T-helper 2 cell (primary cell): ENCODE results near the gene ROCK2.

Experiments used
- DNase-seq, 5 experiments: peaks; one replicate each; pipeline versions ENCODE4 v3.0.0 to v3.0.0-alpha.2; 2012 to 2022

The ROCK2 gene

DNA sequence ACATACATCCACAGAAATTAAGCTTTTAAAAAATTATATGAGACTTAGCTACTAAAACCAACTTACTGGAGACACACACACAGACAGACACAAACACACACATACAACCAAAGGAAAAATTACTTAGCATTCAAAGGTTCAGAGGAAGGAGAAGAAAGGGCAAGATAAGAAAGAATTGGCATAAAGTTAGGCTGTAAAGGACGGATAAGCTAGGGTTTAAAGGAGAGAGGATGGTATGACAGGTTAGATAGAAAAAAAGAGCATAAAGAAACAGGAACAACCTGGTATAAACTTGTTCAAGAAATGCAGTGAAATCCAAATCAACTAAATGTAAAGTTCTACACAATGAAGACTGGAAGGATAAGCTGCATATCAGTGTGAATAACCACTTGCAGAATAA is 115.7 kb downstream of the ROCK2 start:
- DNase-seq, result no peak

DNA sequence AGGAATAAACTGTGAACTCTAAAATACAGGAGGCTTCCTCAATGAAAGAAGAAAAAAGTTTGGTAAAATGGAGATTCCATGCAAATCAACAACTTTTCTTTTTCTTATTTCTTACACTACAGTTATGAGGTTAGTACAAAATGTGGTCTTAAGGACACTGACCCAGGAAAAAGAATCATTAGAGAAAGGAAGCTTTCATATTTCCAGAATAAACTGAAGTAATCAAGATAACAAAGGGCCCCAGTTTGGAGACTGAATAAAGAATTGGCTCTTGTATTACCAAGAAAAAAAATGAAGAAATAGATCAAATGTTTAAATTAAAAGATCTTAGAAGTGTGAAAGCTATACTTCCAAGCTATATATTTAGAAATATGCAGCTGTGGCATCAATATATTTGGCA is 116.8 kb downstream of the ROCK2 start:
- no peak for DNase-seq

DNA sequence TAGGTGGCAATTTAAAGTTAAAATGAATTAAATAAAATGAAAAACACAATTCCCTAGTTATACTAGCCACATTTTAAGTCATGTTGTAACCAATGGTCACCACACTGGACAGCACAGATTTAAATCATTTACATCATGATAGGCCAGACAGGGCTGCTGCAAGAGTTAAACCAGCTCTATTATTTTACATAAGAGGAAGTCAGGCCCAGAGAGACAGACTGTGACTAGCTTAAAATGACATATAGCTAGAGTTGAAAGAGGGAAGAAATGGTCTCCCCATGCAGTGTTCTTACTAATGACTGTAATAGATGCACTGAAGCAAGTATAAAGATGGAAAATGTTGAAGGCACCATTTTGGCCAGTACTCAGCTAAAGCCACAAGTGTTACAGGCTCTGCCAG is 119.5 kb downstream of the ROCK2 start:
- no peak for DNase-seq

DNA sequence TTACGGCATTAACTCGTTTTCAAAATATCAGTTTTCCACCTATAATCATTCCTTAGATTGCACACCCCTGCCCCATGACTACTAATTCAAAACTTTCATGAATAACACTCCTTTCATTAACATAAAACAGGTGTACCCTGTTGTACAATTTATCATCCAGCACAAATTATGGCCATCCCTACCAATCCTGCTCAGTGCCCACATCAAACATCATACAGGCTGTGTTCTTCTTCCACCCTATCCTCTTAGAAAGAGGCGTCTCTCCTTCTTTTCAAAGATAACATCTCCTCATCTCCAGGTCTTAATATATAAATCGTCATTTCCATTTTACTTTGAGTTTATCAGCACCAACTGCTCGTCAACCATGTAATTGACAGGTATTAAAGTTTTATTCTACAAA is 121.6 kb downstream of the ROCK2 start:
- no peak for DNase-seq

DNA sequence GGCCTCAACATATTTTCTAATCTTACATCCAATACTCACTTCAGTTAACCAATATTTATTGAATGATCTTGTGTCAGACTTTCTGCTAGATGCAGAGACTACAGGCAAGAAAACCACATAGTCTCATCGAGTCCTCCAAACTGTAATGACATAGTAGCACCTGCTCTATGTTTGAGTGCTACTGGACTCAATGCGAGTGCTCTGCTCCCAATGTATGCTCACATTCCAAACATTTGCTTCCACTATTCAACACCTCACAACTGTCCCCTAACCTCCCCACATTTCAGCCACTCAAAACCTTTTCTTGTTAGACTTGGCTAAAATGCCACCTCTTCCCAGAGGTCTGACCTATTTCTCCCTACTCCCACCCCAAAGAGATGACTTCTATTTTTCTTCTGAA is 124.0 kb downstream of the ROCK2 start:
- DNase-seq, result no peak

DNA sequence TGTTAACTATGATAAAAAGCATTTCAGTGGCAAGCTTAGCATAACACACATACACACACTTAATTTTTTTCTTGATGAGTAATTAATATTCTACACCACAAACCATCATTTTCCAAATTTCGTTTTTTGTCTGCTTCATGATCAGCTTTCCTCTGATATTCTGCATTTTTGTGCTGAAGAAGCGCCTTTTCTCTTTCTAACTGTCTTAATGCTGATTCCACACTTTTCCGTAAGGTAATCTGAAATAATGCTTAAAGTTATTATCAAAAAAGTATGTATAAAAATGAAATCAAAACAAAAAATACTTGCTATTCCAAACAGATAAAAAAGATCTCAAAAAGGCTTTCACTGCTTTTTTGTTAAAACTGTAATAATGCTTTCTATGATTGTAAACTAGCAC is 129.0 kb downstream of the ROCK2 start:
- no peak for DNase-seq

GRCh38 chr2:11214770-11215169 is 129.7 kb downstream of the ROCK2 start:
- DNase-seq, result no peak

DNA sequence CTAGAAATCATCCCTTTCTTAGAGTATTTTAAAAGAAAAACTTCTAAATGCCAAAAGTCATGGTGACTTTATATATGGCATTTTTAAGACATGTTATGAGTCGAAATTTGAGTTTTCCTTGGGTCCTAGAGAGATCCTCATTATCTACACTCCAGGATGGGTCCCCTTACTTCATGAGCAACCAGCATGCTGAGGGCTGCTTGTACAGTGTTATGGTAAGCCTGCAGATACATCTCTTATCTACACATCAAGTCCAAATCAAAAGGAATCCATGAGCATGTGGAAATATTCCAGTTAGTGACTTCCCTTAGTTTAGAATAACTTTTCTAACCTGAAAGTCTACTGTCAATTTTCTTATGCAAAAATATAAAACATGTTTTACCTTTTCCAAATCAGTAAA is 130.5 kb downstream of the ROCK2 start:
- DNase-seq, result no peak

GRCh38 chr2:11213090-11213638 is 131.3 kb downstream of the ROCK2 start:
- no peak for DNase-seq

DNA sequence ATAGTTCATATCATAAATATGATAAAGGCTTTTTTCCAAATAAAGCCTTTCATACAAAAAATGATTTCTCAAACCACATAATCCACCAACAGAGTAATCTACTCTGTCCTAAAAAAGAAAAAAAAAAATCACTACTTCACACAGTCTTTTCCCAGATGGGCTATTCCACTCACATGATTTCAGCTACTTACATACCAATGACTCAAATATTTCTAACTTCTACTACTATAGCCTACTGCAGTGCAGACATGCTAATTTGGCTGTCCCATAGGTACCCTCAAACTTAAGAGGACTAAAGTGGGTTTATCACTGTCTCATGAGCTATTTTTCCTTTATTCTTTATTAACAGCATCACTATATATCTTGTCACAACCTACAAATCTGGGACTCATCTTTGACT is 131.8 kb downstream of the ROCK2 start:
- DNase-seq, result no peak

DNA sequence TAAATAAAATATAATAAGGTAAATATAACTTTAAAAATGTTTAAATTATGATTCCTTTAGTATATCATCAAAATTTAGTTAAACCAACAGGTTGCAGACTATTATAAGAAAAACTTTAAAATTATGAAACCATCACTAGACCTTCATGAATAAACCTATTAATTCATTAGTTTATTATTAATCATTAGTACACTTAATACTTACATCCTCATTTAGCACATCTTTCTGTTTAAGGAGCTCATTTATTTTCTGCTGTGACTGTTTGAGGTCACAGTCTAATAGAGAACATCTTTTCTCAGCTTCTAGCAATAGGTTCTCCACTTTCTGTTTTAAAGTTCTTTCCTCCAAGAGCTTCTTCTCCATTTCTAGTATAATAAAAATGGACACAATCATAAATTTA is 136.4 kb downstream of the ROCK2 start:
- DNase-seq, result no peak

DNA sequence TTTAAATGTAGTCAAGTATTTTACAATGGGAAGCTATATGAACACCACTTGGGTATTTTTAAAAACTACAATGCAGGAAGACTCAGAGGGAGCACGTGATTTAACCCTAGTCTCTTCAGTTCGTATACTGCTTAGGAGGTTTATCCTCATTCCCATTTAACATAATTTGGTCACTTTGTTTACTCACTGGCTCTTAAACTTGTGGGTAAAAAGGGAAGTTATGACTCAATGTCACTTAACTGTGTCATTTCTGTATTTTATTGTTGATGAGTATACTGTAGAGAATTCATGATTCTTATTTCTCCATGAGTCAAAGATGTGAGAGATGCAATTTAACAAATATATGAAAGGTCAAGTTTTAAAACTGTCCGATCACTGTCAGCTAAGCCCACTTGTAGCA is 141.0 kb downstream of the ROCK2 start:
- peak in 1 of 5 experiments; percentile 70 for DNase-seq

DNA sequence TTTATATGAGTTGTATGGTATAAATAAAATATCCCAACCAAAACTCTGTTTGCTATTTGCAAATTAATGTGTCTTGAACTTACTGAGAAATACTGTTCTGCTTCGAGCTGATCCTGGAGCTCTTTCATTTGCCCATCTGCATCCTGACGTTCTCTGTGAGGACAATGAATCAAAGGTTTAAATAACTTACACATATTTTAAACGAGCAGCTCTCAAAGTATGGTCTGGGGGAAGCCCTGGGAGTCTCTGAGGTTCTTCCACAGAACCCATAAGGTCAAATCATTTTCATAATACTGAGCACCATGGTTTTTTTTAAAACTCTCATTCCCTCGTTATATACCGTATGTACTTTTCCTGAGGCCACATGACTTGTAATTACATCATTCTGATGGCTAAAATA is 142.5 kb downstream of the ROCK2 start:
- DNase-seq, result no peak

DNA sequence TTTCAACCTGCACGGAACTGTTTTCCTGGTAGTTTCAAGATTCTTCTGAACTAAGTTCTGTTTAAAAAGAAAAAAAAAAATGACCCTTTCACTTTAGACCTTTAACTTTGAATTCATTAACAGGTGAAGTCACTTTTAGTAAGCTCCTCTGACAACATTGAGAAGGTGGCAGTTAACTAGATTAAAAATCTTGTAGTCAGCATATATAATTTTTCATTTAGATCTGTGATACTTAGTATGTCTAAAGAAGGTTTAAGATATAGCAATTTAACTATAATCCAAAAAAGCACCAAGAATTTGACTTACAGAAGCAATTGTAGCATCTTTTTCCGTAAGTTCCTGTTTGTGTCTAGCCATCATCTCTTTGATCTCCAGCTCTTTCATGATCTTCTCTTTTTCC is 143.8 kb downstream of the ROCK2 start:
- no peak for DNase-seq

DNA sequence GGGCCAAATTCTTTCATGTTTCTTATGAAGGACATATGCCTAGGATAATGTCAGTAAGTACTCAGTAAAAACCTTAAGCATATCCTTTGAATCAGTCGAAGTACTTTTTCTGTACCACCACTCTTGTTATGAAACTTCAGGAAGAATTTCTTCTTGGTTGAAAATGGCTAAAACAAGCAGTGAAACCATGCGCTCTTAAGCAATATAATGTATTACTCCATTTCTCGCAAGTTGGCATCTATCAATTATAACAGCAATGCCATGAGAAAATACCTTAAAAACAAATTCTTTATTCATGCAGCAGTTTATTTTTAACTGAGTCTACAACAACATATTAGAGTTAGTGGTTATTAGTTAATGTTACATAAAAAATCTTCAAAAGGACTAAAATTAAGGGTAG is 148.2 kb downstream of the ROCK2 start:
- DNase-seq, result no peak

GRCh38 chr2:11187731-11188130 is 156.7 kb downstream of the ROCK2 start:
- no peak for DNase-seq

DNA sequence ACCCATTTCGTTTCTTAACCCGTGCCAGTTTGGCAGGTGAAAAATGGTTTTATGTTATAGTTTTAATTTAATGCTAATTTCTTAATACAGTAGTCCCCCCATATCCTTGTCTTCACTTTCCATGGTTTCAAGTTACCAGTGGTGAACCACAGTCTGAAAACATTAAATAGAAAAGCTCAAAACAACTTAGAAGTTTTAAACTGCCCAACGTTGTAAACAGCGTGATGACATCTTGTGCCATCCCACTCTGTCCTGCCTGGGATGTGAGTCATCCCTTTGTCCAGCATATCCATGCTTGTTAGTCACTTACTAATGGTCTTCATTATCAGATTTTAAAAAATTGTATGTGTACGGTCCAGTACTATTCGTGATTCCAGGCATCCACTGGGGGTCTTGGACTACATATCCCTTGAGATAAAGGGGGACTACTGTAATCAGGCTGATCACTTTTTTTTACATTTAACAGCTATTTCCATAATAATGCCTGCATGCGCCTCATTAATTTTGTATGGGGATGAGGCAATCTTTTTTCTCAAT is 157.3 kb downstream of the ROCK2 start:
- no peak for DNase-seq

DNA sequence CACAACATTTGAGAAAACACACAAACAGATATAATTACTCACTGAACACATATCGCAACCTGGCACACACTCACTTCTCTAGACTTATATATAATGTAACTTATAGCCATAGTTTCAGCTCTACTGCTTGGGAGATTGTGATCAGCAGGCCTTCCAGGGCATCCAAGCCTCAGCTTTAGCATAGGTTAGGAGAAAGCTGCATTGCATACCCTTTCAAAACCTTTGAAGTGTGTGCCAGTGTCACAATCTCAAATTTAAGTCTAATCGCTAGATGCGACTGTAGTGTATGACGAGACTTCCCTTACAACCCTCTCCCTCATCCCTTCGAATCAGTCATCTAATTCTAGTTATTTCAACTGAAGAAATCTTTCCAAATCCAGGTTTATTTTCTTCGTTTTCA is 158.3 kb downstream of the ROCK2 start:
- no peak for DNase-seq

- DNase-seq, result no peak
Measured at GRCh38 chr2:11182951-11183350, 161.5 kb downstream of the ROCK2 start.

- no peak for DNase-seq
Measured at GRCh38 chr2:11180653-11181052, 163.8 kb downstream of the ROCK2 start.

GRCh38 chr2:11179899-11180298 is 164.5 kb downstream of the ROCK2 start:
- DNase-seq, result no peak

DNA sequence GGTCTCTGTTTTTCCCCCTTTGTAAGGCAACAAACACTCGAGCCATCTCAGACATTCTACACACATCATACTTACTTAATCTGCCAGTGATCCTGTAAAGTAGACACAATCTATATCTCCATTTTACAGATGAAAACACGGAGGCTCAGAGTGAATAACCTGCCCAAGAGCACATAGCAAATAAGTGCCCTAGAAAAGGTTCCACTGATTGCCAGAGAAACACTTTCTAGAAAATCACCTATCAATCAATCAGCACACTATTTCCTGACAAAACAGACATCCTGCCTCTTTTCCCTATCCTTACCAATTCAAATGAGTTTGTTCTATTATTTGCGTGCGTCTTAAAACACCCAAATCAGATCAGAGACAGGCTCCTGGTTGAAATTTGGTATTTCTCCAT is 165.2 kb downstream of the ROCK2 start:
- no peak for DNase-seq

GRCh38 chr2:11177871-11178690 is 166.4 kb downstream of the ROCK2 start:
- no peak for DNase-seq

DNA sequence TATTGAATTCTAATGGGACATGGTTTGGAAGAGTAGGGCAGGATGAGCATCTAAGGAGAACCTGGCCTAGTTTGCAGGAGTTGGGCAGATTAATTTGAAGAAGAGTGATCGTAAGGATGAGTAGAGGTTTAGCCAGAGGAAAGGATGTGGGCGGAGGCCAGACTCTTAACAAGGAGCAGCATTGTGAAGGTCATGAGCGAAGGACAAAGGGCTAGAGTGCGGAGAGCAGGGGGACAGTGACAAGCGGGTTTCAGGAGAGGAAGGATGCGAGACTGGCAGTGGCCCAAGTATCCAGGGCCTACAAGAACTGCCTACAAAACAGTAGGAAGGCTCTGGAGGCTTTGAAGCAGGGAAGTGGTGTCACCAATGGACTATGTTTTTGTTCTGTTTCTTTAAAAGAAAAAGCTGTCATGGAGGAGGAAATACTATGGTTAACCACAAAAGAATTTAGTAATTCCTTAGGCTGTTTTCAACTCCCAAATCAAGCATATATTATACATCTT is 169.1 kb downstream of the ROCK2 start:
- DNase-seq, result no peak
